ENCODE results near the gene STOX1.
"Not testable (repeated sequence)": the region's sequence is repeated elsewhere in the genome, so short reads cannot be mapped to it uniquely, and the experiment has no call there.

Gene STOX1

GRCh38 chr10:68831961-68832455, 4.7 kb downstream of the STOX1 start:
- DNase-seq = no peak

- no peak for DNase-seq
Observed at GRCh38 chr10:68832601-68833000, 5.3 kb downstream of the STOX1 start.

- no peak for DNase-seq
Observed at GRCh38 chr10:68837626-68838322, 10.4 kb downstream of the STOX1 start.

GRCh38 chr10:68840650-68841049, 13.3 kb downstream of the STOX1 start:
- not testable (repeated sequence) for DNase-seq

- DNase-seq = no peak
Observed at GRCh38 chr10:68848281-68848680, 20.9 kb downstream of the STOX1 start.

- no peak for DNase-seq
Observed at GRCh38 chr10:68848806-68849205, 21.5 kb downstream of the STOX1 start.

- DNase-seq = no peak
Observed at GRCh38 chr10:68856352-68856751, 29.0 kb downstream of the STOX1 start.

- no peak for DNase-seq
Observed at GRCh38 chr10:68857005-68857404, 29.7 kb downstream of the STOX1 start.

- DNase-seq = no peak
Observed at GRCh38 chr10:68861253-68861652, 33.9 kb downstream of the STOX1 start.

- DNase-seq = no peak
Observed at GRCh38 chr10:68864611-68865010, 37.3 kb downstream of the STOX1 start.

GRCh38 chr10:68868173-68868572, 40.8 kb downstream of the STOX1 start:
- not testable (repeated sequence) for DNase-seq

- no peak for DNase-seq
Observed at GRCh38 chr10:68869623-68870022, 42.3 kb downstream of the STOX1 start.

GRCh38 chr10:68870061-68870460, 42.7 kb downstream of the STOX1 start:
- no peak for DNase-seq

- DNase-seq = no peak
Observed at GRCh38 chr10:68870545-68871104, 43.3 kb downstream of the STOX1 start.

GRCh38 chr10:68871105-68871711, 43.9 kb downstream of the STOX1 start:
- DNase-seq = no peak

GRCh38 chr10:68871731-68872342, 44.5 kb downstream of the STOX1 start:
- no peak for DNase-seq

GRCh38 chr10:68876246-68877138, 49.2 kb downstream of the STOX1 start:
- DNase-seq = no peak

GRCh38 chr10:68877482-68878110, 50.3 kb downstream of the STOX1 start:
- DNase-seq = no peak

GRCh38 chr10:68878496-68878895, 51.2 kb downstream of the STOX1 start:
- DNase-seq = no peak

- DNase-seq = no peak
Observed at GRCh38 chr10:68879628-68880027, 52.3 kb downstream of the STOX1 start.

- DNase-seq = no peak
Observed at GRCh38 chr10:68880181-68880580, 52.9 kb downstream of the STOX1 start.

GRCh38 chr10:68895041-68895440, 67.7 kb downstream of the STOX1 start:
- no peak for DNase-seq
